Activated CD8-positive, alpha-beta memory T cell treated with anti-CD3 and anti-CD28 coated beads, Interleukin-2, amount 10 ng/mL, durations not matched to agents 7 days and 5 days (primary cell): Measurements from ENCODE around the gene MDM1. TPM values are rescaled to one million over a fixed set of nuclear protein-coding genes. Genes with fewer than 3 reads are reported as not detected.
A peak's percentile ranks its signal among the peaks of the same experiment; 100 is the strongest.

Experiments
- ATAC-seq: fragments of 150-1000 bp; cut with Tn5 transposase; one replicate; pipeline ENCODE4 v1.10.0; 2021; ENCODE audit warnings: moderate library complexity
- CTCF ChIA-PET: fragments of 350-600 bp; sonication (Branson Sonifier 250); formaldehyde crosslinking; loops from one replicate; lab custom pipeline; 2021; ENCODE audit warnings: antibody characterized with exemption; lab: Charles Lee
- DNase-seq: peaks from one replicate; pipeline ENCODE4 v3.0.0-alpha.2; 2020
- H3K27ac Mint-ChIP-seq: one replicate; pipeline ENCODE4 v1.8.0; 2021; ENCODE audit warnings: mild to moderate bottlenecking, mixed read lengths
- H3K27me3 Mint-ChIP-seq: one replicate; pipeline ENCODE4 v1.8.0; 2021; ENCODE audit warnings: mixed read lengths
- H3K36me3 Mint-ChIP-seq: one replicate; pipeline ENCODE4 v1.8.0; 2021; ENCODE audit warnings: mild to moderate bottlenecking, mixed read lengths
- H3K4me1 Mint-ChIP-seq: one replicate; pipeline ENCODE4 v1.8.0; 2021; ENCODE audit warnings: mixed read lengths
- H3K4me3 Mint-ChIP-seq: one replicate; pipeline ENCODE4 v1.8.0; 2021; ENCODE audit warnings: mild to moderate bottlenecking, moderate library complexity, mixed read lengths
- H3K9me3 Mint-ChIP-seq: one replicate; pipeline ENCODE4 v1.8.0; 2022; ENCODE audit warnings: low read depth, mixed read lengths
- total RNA-seq, 2 experiments: library from RNA; stranded (reverse); gene quantifications; one replicate each; pipeline ENCODE4 v1.2.3, GENCODE V29; 2021

MDM1 gene
- total RNA-seq, result 10 to 100 TPM; 22.2 to 27.6 TPM

GRCh38 chr12:68331869-68332727 lies at the start of gene MDM1:
Gene MDM1 (minus strand): TSS chr12:68332362. CDS start chr12:68332245, 117 bp downstream.
- H3K4me1 Mint-ChIP-seq, result peaks cover 42% of the 10 kb centered on the region
- no peaks in the 10 kb centered on the region for H3K9me3 Mint-ChIP-seq
- CTCF ChIA-PET, result interaction anchor here (0.8 to 2.1 kb wide), 6 partner anchors 13 to 476 kb away, joined by 3 to 9 read pairs (median 5); partner anchors contain the start of gene MDM2
- ATAC-seq, result peak; percentile 99
- H3K27ac Mint-ChIP-seq, result peak within 1 kb of the TSS; percentile 75
- peaks cover 5% of the 10 kb centered on the region for H3K36me3 Mint-ChIP-seq
- H3K27me3 Mint-ChIP-seq, result peaks cover 18% of the 10 kb centered on the region
- DNase-seq, result peak; percentile 98
- peak within 1 kb of the TSS; percentile 79 for H3K4me3 Mint-ChIP-seq

GRCh38 chr12:68381476-68382219 lies 49.5 kb upstream of the MDM1 start:
- H3K4me1 Mint-ChIP-seq, result peaks cover 25% of the 10 kb centered on the region

GRCh38 chr12:68378872-68379606 lies 46.9 kb upstream of the MDM1 start:
- H3K36me3 Mint-ChIP-seq, result peaks cover 12% of the 10 kb centered on the region
- H3K27ac Mint-ChIP-seq, result no peak overlapping the region
- ATAC-seq, result no peak
- no peak overlapping the region for H3K4me3 Mint-ChIP-seq
- H3K4me1 Mint-ChIP-seq, result peaks cover 33% of the 10 kb centered on the region
- peaks cover 6% of the 10 kb centered on the region for H3K9me3 Mint-ChIP-seq
- no peaks in the 10 kb centered on the region for H3K27me3 Mint-ChIP-seq
- CTCF ChIA-PET, result interaction anchor here (1.0 kb wide), 1 partner anchor 428 kb away, joined by 3 read pairs; no protein-coding TSS in a partner anchor
- no peak for DNase-seq

More at GRCh38 chr12:68381476-68382219, 49.5 kb upstream of the MDM1 start:
- H3K36me3 Mint-ChIP-seq, result peaks cover 22% of the 10 kb centered on the region
- CTCF ChIA-PET, result interaction anchor here (1.0 to 2.0 kb wide), 4 partner anchors 10 to 25 kb away, joined by 3 to 4 read pairs (median 3); no protein-coding TSS in a partner anchor
- no peak overlapping the region for H3K27ac Mint-ChIP-seq
- H3K4me3 Mint-ChIP-seq, result no peak overlapping the region
- no peaks in the 10 kb centered on the region for H3K27me3 Mint-ChIP-seq
- no peak for DNase-seq
- ATAC-seq, result no peak
- peaks cover 6% of the 10 kb centered on the region for H3K9me3 Mint-ChIP-seq

GRCh38 chr12:68377881-68378280 lies 45.7 kb upstream of the MDM1 start:
- no peak for ATAC-seq
- H3K9me3 Mint-ChIP-seq, result no peaks in the 10 kb centered on the region

GRCh38 chr12:68376901-68377300 lies 44.7 kb upstream of the MDM1 start:
- no peak for DNase-seq
- Mint-ChIP-seq H3K27me3 (no peaks in the 10 kb centered on the region), H3K27ac (no peak overlapping the region), H3K36me3 (peaks cover 5% of the 10 kb centered on the region), H3K4me1 (peaks cover 36% of the 10 kb centered on the region), H3K4me3 (no peak overlapping the region), H3K9me3 (no peaks in the 10 kb centered on the region)
- no peak for ATAC-seq
- CTCF ChIA-PET, result interaction anchor here (0.7 to 1.6 kb wide), 6 partner anchors 9 to 154 kb away, joined by 3 read pairs; no protein-coding TSS in a partner anchor

More at GRCh38 chr12:68377881-68378280, 45.7 kb upstream of the MDM1 start:
- DNase-seq, result no peak
- Mint-ChIP-seq H3K4me3 (no peak overlapping the region), H3K27me3 (no peaks in the 10 kb centered on the region), H3K27ac (no peak overlapping the region), H3K4me1 (peaks cover 35% of the 10 kb centered on the region), H3K36me3 (peaks cover 5% of the 10 kb centered on the region)
- CTCF ChIA-PET, result interaction anchor here (1.1 to 1.6 kb wide), 2 partner anchors 9 to 22 kb away, joined by 3 read pairs; no protein-coding TSS in a partner anchor

- Mint-ChIP-seq H3K27me3 (no peaks in the 10 kb centered on the region), H3K27ac (peak overlapping the region; percentile 37), H3K36me3 (peaks cover 5% of the 10 kb centered on the region), H3K4me1 (peaks cover 32% of the 10 kb centered on the region), H3K9me3 (no peaks in the 10 kb centered on the region), H3K4me3 (no peak overlapping the region)
- ATAC-seq (no peak), DNase-seq (no peak)
- CTCF ChIA-PET, result interaction anchor here (1.2 kb wide), 1 partner anchor 17 kb away, joined by 3 read pairs; no protein-coding TSS in a partner anchor
Observed at GRCh38 chr12:68375756-68376695, 43.9 kb upstream of the MDM1 start.

GRCh38 chr12:68374307-68374982 lies 42.3 kb upstream of the MDM1 start:
- ATAC-seq (peak; percentile 93), DNase-seq (peak; percentile 86)
- peaks cover 32% of the 10 kb centered on the region for H3K4me1 Mint-ChIP-seq
- CTCF ChIA-PET, result interaction anchor here (0.8 to 1.5 kb wide), 7 partner anchors 9 to 107 kb away, joined by 3 to 6 read pairs (median 4); no protein-coding TSS in a partner anchor
- peak overlapping the region; percentile 31 for H3K4me3 Mint-ChIP-seq
- H3K27ac Mint-ChIP-seq, result peak overlapping the region; percentile 86
- H3K27me3 Mint-ChIP-seq, result no peaks in the 10 kb centered on the region
- H3K36me3 Mint-ChIP-seq, result peaks cover 7% of the 10 kb centered on the region
- no peaks in the 10 kb centered on the region for H3K9me3 Mint-ChIP-seq

GRCh38 chr12:68370667-68371066 lies 38.5 kb upstream of the MDM1 start:
- Mint-ChIP-seq H3K4me1 (peaks cover 57% of the 10 kb centered on the region), H3K4me3 (no peak overlapping the region), H3K27ac (no peak overlapping the region), H3K9me3 (no peaks in the 10 kb centered on the region), H3K36me3 (peaks cover 9% of the 10 kb centered on the region), H3K27me3 (no peaks in the 10 kb centered on the region)
- ATAC-seq (no peak), DNase-seq (no peak)
- CTCF ChIA-PET, result no interaction called here

- H3K9me3 Mint-ChIP-seq, result no peaks in the 10 kb centered on the region
- no peak overlapping the region for H3K27ac Mint-ChIP-seq
- peaks cover 57% of the 10 kb centered on the region for H3K4me1 Mint-ChIP-seq
- H3K27me3 Mint-ChIP-seq, result no peaks in the 10 kb centered on the region
- DNase-seq, result no peak
- CTCF ChIA-PET, result no interaction called here
- H3K36me3 Mint-ChIP-seq, result peaks cover 9% of the 10 kb centered on the region
- no peak for ATAC-seq
- no peak overlapping the region for H3K4me3 Mint-ChIP-seq
Observed at GRCh38 chr12:68370006-68370590, 37.9 kb upstream of the MDM1 start.

GRCh38 chr12:68368327-68368726 lies 36.2 kb upstream of the MDM1 start:
- CTCF ChIA-PET, result no interaction called here
- DNase-seq, result no peak
- peaks cover 9% of the 10 kb centered on the region for H3K36me3 Mint-ChIP-seq
- no peaks in the 10 kb centered on the region for H3K27me3 Mint-ChIP-seq
- H3K4me3 Mint-ChIP-seq, result no peak overlapping the region
- H3K9me3 Mint-ChIP-seq, result no peaks in the 10 kb centered on the region
- peaks cover 59% of the 10 kb centered on the region for H3K4me1 Mint-ChIP-seq
- no peak overlapping the region for H3K27ac Mint-ChIP-seq
- no peak for ATAC-seq

GRCh38 chr12:68367903-68368302 lies 35.7 kb upstream of the MDM1 start:
- no peak for DNase-seq
- Mint-ChIP-seq H3K4me3 (no peak overlapping the region), H3K4me1 (peaks cover 59% of the 10 kb centered on the region), H3K27me3 (no peaks in the 10 kb centered on the region), H3K36me3 (peaks cover 6% of the 10 kb centered on the region), H3K9me3 (no peaks in the 10 kb centered on the region), H3K27ac (peak overlapping the region; percentile 49)
- ATAC-seq, result no peak
- CTCF ChIA-PET, result no interaction called here
